GM12801 (cell line): ENCODE measurements around the gene ENTREP3.

ENCODE experiments used
- CTCF ChIP-seq: IDR thresholded peaks from one replicate; pipeline ENCODE4 v1.5.1; 2011; ENCODE audit warnings: control low read depth; ENCODE audit not compliant: insufficient read length; ENCODE audit errors: extremely low read depth

ENTREP3 gene

GRCh38 chr1:155255243-155256007, at the start of gene ENTREP3:
TSS of gene ENTREP3 (minus strand) at chr1:155255483. CDS start at chr1:155254877, 606 bp downstream.
- no peak for TF ChIP-seq CTCF

- TF ChIP-seq CTCF = no peak
Observed at GRCh38 chr1:155304558-155305063, 49.3 kb upstream of the ENTREP3 start.

- no peak for TF ChIP-seq CTCF
Observed at GRCh38 chr1:155301342-155301841, 46.1 kb upstream of the ENTREP3 start, which contains the start of gene PKLR. TSS of gene PKLR (minus strand) at chr1:155301438. CDS start at chr1:155301395, 43 bp downstream.

GRCh38 chr1:155300553-155301329, 45.5 kb upstream of the ENTREP3 start:
- TF ChIP-seq CTCF = no peak

GRCh38 chr1:155300024-155300423, 44.7 kb upstream of the ENTREP3 start:
- no peak for TF ChIP-seq CTCF

- no peak for TF ChIP-seq CTCF
Observed at GRCh38 chr1:155297384-155297783, 42.1 kb upstream of the ENTREP3 start.

- TF ChIP-seq CTCF = no peak
Observed at GRCh38 chr1:155296661-155297060, 41.4 kb upstream of the ENTREP3 start.
